Fibroblast of lung (primary cell): ENCODE data around the gene LRR1. TPM values are rescaled to one million over a fixed set of nuclear protein-coding genes. Genes with fewer than 3 reads are reported as not detected.

Source experiments
- DNase-seq, 2 donors: peaks; one replicate each; pipeline versions ENCODE4 v3.0.0 to v3.0.0-alpha.2; 2010; ENCODE audit warnings: low read depth in 2 of 2
- H2AFZ ChIP-seq: 2 replicates; pipeline ENCODE4 v1.5.1; 2012; ENCODE audit warnings: low read length, control low read depth, inconsistent platforms
- H3K27ac ChIP-seq: 2 replicates; pipeline ENCODE4 v1.5.1; 2011; ENCODE audit warnings: low read length, control low read depth; ENCODE audit not compliant: insufficient read depth
- H3K27me3 ChIP-seq: 2 replicates; pipeline ENCODE4 v1.5.1; 2011; ENCODE audit warnings: mild to moderate bottlenecking, low read length; ENCODE audit not compliant: control insufficient read depth, insufficient read depth
- H3K36me3 ChIP-seq: 2 replicates; pipeline ENCODE4 v1.5.1; 2011; ENCODE audit warnings: low read length; ENCODE audit not compliant: control insufficient read depth, insufficient read depth
- H3K4me1 ChIP-seq: 2 replicates; pipeline ENCODE4 v1.5.1; 2011; ENCODE audit warnings: low read length; ENCODE audit not compliant: control insufficient read depth, insufficient read depth; ENCODE audit errors: extremely low read depth
- H3K4me2 ChIP-seq: 2 replicates; pipeline ENCODE4 v1.5.1; 2011; ENCODE audit warnings: low read length, control low read depth; ENCODE audit not compliant: insufficient read depth; ENCODE audit errors: extremely low read depth
- H3K4me3 ChIP-seq, 4 experiments: fragments of 200-600 bp in 1 of 4; sonication (generic) in 1 of 4; replicated peaks in 1 of 4; 2 replicates each; pipeline ENCODE4 v1.5.1; 2011 to 2016; ENCODE audit warnings: low read length in 4 of 4, low read depth in 3 of 4, mild to moderate bottlenecking in 3 of 4, control low read depth in 2 of 4, inconsistent platforms in 1 of 4, mixed read lengths in 1 of 4; ENCODE audit not compliant: insufficient read depth in 1 of 4; ENCODE audit errors: control extremely low read depth in 1 of 4
- H3K79me2 ChIP-seq: 2 replicates; pipeline ENCODE4 v1.5.1; 2012; ENCODE audit warnings: mild to moderate bottlenecking, low read length, inconsistent platforms; ENCODE audit not compliant: control insufficient read depth, insufficient read depth
- H3K9ac ChIP-seq: 2 replicates; pipeline ENCODE4 v1.5.1; 2011; ENCODE audit warnings: mild to moderate bottlenecking, low read length, control low read depth; ENCODE audit not compliant: insufficient read depth
- H3K9me3 ChIP-seq: 2 replicates; pipeline ENCODE4 v1.5.1; 2012; ENCODE audit warnings: low read depth, low read length; ENCODE audit not compliant: control insufficient read depth, insufficient read depth
- H4K20me1 ChIP-seq: 2 replicates; pipeline ENCODE4 v1.5.1; 2011; ENCODE audit warnings: low read length; ENCODE audit not compliant: control insufficient read depth, insufficient read depth; ENCODE audit errors: extremely low read depth
- EZH2 ChIP-seq: IDR thresholded peaks from 2 replicates; pipeline ENCODE4 v1.5.1; 2012; ENCODE audit warnings: low read length, control low read depth, mild to moderate bottlenecking; ENCODE audit errors: missing control alignments
- polyA plus RNA-seq, 2 donors: library from polyadenylated mRNA; depleted of rRNA in 1 of 2; stranded (reverse) in 1 of 2; unstranded in 1 of 2; fragments of >200 nt; gene quantifications; 2 replicates each; pipeline ENCODE4 v1.2.1, GENCODE V29; 2011 to 2012; ENCODE audit warnings: missing spikeins in 1 of 2
- total RNA-seq: library from RNA; depleted of rRNA; stranded (reverse); fragments of >200 nt; gene quantifications from 2 replicates; pipeline ENCODE4 v1.2.1, GENCODE V29; 2014
- TF ChIP-seq, protein P1 (sequence below), 2 donors: IDR thresholded peaks in 1 of 2; conservative IDR thresholded peaks in 1 of 2; 1 replicate in 1 of 2; 2 replicates in 1 of 2; pipeline ENCODE4 v1.5.1; 2011 to 2012; ENCODE audit warnings: low read length in 2 of 2, control low read depth in 1 of 2, inconsistent platforms in 1 of 2, low read depth in 1 of 2, mild to moderate bottlenecking in 1 of 2

The LRR1 gene
- total and polyA plus RNA-seq, 2 donors (not counting 1 experiment from before 2014, with no cell fraction given) = 10.7 to 10.9 TPM

DNA sequence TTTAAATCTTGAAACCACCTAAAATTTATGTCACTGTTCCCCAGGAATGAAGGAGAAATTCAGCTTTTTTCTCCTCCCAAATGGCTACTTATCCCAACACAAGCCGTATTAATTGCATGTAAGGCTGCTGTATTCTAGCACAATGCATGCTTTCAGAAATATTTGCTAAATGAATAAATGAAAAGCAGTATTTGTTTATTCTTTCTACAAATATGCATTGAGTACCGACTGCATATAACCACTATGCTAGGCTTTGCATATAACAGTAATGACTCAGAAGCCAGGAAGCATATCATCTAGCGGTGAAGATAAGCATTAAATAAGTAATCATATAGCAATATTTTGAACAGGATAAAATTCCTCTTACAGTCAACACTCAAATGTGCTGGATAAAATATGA lies 5.7 kb upstream of the LRR1 start:
- Histone ChIP-seq H3K4me3 (no peak overlapping the region), H3K27me3 (no peaks in the 10 kb centered on the region), H3K9ac (no peak overlapping the region), H3K36me3 (no peaks in the 10 kb centered on the region), H3K4me1 (no peaks in the 10 kb centered on the region), H3K27ac (no peak overlapping the region), H3K4me2 (peak overlapping the region; percentile 23), H3K9me3 (no peaks in the 10 kb centered on the region), H2AFZ (no peak overlapping the region), H3K79me2 (peaks cover 6% of the 10 kb centered on the region), H4K20me1 (no peaks in the 10 kb centered on the region)
- TF ChIP-seq EZH2 = no peak
- TF ChIP-seq, protein P1, sequence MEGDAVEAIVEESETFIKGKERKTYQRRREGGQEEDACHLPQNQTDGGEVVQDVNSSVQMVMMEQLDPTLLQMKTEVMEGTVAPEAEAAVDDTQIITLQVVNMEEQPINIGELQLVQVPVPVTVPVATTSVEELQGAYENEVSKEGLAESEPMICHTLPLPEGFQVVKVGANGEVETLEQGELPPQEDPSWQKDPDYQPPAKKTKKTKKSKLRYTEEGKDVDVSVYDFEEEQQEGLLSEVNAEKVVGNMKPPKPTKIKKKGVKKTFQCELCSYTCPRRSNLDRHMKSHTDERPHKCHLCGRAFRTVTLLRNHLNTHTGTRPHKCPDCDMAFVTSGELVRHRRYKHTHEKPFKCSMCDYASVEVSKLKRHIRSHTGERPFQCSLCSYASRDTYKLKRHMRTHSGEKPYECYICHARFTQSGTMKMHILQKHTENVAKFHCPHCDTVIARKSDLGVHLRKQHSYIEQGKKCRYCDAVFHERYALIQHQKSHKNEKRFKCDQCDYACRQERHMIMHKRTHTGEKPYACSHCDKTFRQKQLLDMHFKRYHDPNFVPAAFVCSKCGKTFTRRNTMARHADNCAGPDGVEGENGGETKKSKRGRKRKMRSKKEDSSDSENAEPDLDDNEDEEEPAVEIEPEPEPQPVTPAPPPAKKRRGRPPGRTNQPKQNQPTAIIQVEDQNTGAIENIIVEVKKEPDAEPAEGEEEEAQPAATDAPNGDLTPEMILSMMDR (conservative IDR thresholded peaks at IDR 0.05 in 1 of 2, IDR thresholded peaks at IDR 0.05 in 1 of 2; ENCODE audit: low read depth in 1 of 2, low read length in 2 of 2) = no peak
- peak; percentile 40 to 72 for DNase-seq

DNA sequence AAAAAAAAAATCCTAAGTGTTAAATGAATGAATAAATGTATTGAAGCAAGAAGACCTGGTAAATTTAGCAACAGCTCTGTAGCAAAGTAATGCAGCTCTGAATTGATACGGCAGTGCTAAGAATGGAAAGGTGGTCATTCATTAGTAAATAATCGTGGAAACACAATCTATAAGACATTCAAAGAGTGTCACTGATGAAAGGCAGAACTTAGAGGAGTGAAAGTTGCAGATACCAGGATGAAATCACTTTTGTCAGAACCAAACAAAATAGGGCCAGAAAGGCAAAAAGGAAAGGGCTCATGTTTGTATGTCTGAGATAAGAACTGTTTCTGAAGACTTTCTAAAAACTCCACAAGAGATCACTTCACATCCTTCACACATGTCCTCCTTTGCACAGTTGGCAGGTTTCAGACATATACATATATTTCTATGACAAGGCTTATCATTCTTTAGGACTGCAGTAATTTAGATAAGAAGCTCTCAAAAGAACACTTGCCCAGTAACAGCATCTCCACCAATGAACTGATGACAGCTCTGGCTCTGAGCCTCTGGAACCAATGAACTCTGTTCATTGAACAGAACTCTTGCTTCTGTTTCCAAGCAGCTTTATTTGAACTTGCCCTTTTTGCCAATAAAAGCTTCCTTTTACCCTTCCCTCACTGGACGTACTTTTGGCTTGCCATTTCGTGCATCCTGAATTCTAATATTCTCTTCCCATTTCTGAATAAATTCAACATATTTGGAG lies 4.2 kb upstream of the LRR1 start:
- H3K4me2 ChIP-seq = peak overlapping the region; percentile 33
- H3K9me3 ChIP-seq = no peaks in the 10 kb centered on the region
- H3K79me2 ChIP-seq = peaks cover 20% of the 10 kb centered on the region
- no peaks in the 10 kb centered on the region for H3K27me3 ChIP-seq
- H3K36me3 ChIP-seq = no peaks in the 10 kb centered on the region
- peak; percentile 74 to 84 for DNase-seq
- H2AFZ ChIP-seq = no peak overlapping the region
- no peaks in the 10 kb centered on the region for H3K4me1 ChIP-seq
- TF ChIP-seq, protein P1 (conservative IDR thresholded peaks at IDR 0.05 in 1 of 2, IDR thresholded peaks at IDR 0.05 in 1 of 2; ENCODE audit: low read depth in 1 of 2, low read length in 2 of 2) = no peak
- TF ChIP-seq EZH2 = no peak
- H3K9ac ChIP-seq = no peak overlapping the region
- H4K20me1 ChIP-seq = no peaks in the 10 kb centered on the region
- H3K27ac ChIP-seq = peak overlapping the region; percentile 34
- no peak overlapping the region for H3K4me3 ChIP-seq

DNA sequence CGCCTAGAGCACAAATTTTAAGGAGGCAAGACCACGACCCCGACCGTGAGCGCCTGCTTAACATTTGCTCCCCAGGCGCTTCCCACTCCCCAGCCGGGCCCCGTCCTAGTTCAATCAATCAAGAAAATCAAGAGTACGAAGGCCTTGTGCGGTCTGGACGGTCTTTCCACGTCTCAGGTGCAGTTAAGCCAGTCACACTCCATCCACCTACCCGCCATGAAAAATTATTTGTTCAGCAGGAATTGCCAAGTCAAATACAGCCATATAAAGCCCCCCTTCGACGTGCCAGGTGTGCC lies 603 bp upstream of the LRR1 start:
- Histone ChIP-seq H3K27ac (peak overlapping the region; percentile 98), H2AFZ (peak overlapping the region; percentile 82), H3K4me2 (peak overlapping the region; percentile 99), H3K27me3 (no peaks in the 10 kb centered on the region), H3K9ac (peak overlapping the region; percentile 100), H4K20me1 (no peaks in the 10 kb centered on the region), H3K36me3 (no peaks in the 10 kb centered on the region), H3K79me2 (peaks cover 33% of the 10 kb centered on the region), H3K9me3 (no peaks in the 10 kb centered on the region), H3K4me3 (peak overlapping the region; percentile 91 to 97 (median 94)), H3K4me1 (no peaks in the 10 kb centered on the region)
- no peak for TF ChIP-seq EZH2
- TF ChIP-seq, protein P1 (conservative IDR thresholded peaks at IDR 0.05 in 1 of 2, IDR thresholded peaks at IDR 0.05 in 1 of 2; ENCODE audit: low read depth in 1 of 2, low read length in 2 of 2) = no peak
- DNase-seq = no peak
